Heart right ventricle (tissue), 16 donors: ENCODE results near the gene PTMA. TPM values are rescaled to one million over a fixed set of nuclear protein-coding genes. Genes with fewer than 3 reads are reported as not detected.
"Not testable (repeated sequence)": the region's sequence is repeated elsewhere in the genome, so short reads cannot be mapped to it uniquely, and the experiment has no call there.

Source experiments
- ATAC-seq, 8 donors: fragments of 200-7000 bp; cut with Tn5 transposase; one replicate each; pipeline ENCODE4 v1.9.1; 2020; ENCODE audit warnings: mild to moderate bottlenecking in 8 of 8, moderate library complexity in 8 of 8, moderate number of reproducible peaks in 1 of 8
- DNase-seq, 2 donors: peaks; one replicate each; pipeline ENCODE4 v3.0.0-alpha.2; 2020
- H3K27ac ChIP-seq, 10 donors: fragments of 200-600 bp; sonication (generic) in 2 of 10; one replicate each; pipeline versions ENCODE4 v1.5.0 to v1.8.0; 2020 to 2022; ENCODE audit warnings: mild to moderate bottlenecking in 3 of 10
- H3K27me3 ChIP-seq, 7 donors: fragments of 200-600 bp; one replicate each; pipeline ENCODE4 v1.8.0; 2021 to 2022; ENCODE audit warnings: mild to moderate bottlenecking in 2 of 7
- H3K36me3 ChIP-seq, 9 donors: fragments of 200-600 bp; sonication (generic) in 1 of 9; one replicate each; pipeline versions ENCODE4 v1.5.0 to v1.8.0; 2020 to 2022; ENCODE audit warnings: mild to moderate bottlenecking in 2 of 9
- H3K4me1 ChIP-seq, 9 donors: fragments of 200-600 bp; sonication (generic) in 1 of 9; one replicate each; pipeline versions ENCODE4 v1.5.0 to v1.8.0; 2020 to 2022; ENCODE audit warnings: mild to moderate bottlenecking in 4 of 9
- H3K4me3 ChIP-seq, 10 donors: fragments of 200-600 bp; sonication (generic) in 2 of 10; one replicate each; pipeline versions ENCODE4 v1.5.0 to v1.8.0; 2020 to 2022; ENCODE audit warnings: mild to moderate bottlenecking in 7 of 10, moderate library complexity in 2 of 10
- H3K9me3 ChIP-seq, 11 donors: fragments of 200-600 bp in 10 of 11; sonication (generic) in 2 of 11; one replicate each; pipeline versions ENCODE4 v1.5.0 to v1.8.0; 2013 to 2022; ENCODE audit warnings: mild to moderate bottlenecking in 2 of 11, control low read depth in 1 of 11, moderate library complexity in 1 of 11
- WGBS, 2 donors: extraction: QIAGEN DNeasy Blood & Tissue Kit; methylation state at CpG; one replicate each; pipeline ENCODE4 v1.1.7; 2013; ENCODE audit warnings: inconsistent platforms in 1 of 2; 5-methylcytosine and 5-hydroxymethylcytosine counted together
- intact Hi-C, 10 donors: fragments of 100-400 bp; cut with DNase I; formaldehyde crosslinking; loops; one replicate each; pipeline versions ENCODE4 v1.11.1 to v1.14.2; 2022
- polyA plus RNA-seq, 2 donors: library from polyadenylated mRNA; stranded (reverse); fragments of 200-250 nt; gene quantifications; one replicate each; pipeline ENCODE4 v1.2.3, GENCODE V29; 2013
- total RNA-seq, 10 donors: library from RNA; stranded (reverse); fragmentation: NEBNext Ultra II Directional in 3 of 10; extraction: Animal tissue kit (Norgen Biotek cat#: 25700) in 3 of 10; gene quantifications; one replicate each; pipeline versions ENCODE4 v1.2.1 to v1.2.4, GENCODE V29; 2021 to 2023
- TF ChIP-seq, protein P1 (sequence below), 9 donors: fragments of 200-600 bp; sonication (generic) in 2 of 9; IDR thresholded peaks; one replicate each; pipeline versions ENCODE4 v1.5.0 to v1.8.0; 2021 to 2022; ENCODE audit warnings: antibody characterized with exemption in 9 of 9, mild to moderate bottlenecking in 5 of 9, moderate library complexity in 1 of 9
- donor health status: Arrhythmogenic right ventricular cardiomyopathy.
- donor health status: ischemic (EF 13 %, LVEDD 7.1; RV severe dilation, severe dysfunction).
- donor health status: healthy with polysubstance abuse.
- donor health status: DM: no; HTN: yes; CAD: no.
- donor health status: DM: no; HTN: no; CAD: no.
- donor health status: ischemic (EF 25% LVEDD 6.9; RV normal size, moderate dysfunction).
- donor health status: ischemic (EF 25% LVEDD 5.7; RV mildly dilated, moderate dysfunction).
- donor health status: healthy.
- donor health status: DM: yes; HTN: yes; CAD: no.
- donor health status: Ischemic cardiomyopathy.
- donor health status: ischemic (EF 35%, LVEDD 5.7; RV mildly dilated, moderate dysfunction).
- donor health status: nonischemic (EF 11% LVEDD 7.7; RV severe dilation, severe dysfunction).
- donor health status: DM: yes; HTN: yes; CAD: no.
- donor health status: PGD.
- donor health status: ischemic (EF 29% LVEDD 5.4; RV normal size, mild dysfunction).
- donor health status: nonischemic (EF 23%, LVEDD 6.1; RV moderate dilation, normal function).

PTMA gene
- total and polyA plus RNA-seq, 12 donors = 133 to 626 (median 181) TPM

DNA sequence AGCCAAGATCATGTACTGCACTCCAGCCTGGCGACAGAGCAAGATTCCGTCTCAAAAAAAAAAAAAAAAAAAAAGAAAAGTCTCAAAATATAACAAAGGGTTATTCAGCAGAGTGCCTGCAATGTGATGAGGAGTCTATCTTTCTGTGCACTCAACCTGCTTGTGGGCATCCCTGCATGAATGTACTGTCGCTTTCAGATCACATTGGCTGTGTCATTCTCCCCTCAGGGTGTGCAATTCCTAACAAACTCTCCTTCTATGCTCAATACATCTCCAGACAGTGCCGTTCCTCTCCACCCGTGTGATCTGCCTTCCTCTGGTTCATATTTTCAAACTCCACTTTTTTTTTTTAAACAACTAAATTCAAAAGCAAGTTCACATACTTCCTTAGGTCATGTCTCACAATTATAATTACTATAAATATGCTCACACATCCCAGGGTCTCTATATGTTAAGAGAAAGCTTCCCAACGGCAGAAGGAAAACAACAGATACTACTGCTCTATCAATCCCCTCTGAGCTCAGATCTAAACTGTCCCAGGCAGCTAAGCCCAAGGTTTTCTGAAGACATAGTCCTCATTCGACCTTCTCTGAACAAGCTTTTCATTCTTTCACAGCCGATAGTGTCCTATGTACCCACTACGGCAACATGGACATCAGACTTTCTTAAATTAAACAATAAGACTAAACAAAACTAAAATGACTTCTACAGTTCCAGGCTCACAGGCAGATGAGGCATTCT, 35.2 kb downstream of the PTMA start:
- 64 to 72% methylated on average over 9 of the region's 9 CpGs for WGBS, 2 donors
- intact Hi-C loops = no loop called here
- Histone ChIP-seq H3K9me3 (no peaks in the 10 kb centered on the region), H3K36me3 (peaks cover 0 to 11% (median 0%) of the 10 kb centered on the region in 9 donors), H3K4me3 (no peak overlapping the region), H3K27ac (no peak overlapping the region), H3K27me3 (no peaks in the 10 kb centered on the region), H3K4me1 (no peaks in the 10 kb centered on the region)
- TF ChIP-seq, protein P1, sequence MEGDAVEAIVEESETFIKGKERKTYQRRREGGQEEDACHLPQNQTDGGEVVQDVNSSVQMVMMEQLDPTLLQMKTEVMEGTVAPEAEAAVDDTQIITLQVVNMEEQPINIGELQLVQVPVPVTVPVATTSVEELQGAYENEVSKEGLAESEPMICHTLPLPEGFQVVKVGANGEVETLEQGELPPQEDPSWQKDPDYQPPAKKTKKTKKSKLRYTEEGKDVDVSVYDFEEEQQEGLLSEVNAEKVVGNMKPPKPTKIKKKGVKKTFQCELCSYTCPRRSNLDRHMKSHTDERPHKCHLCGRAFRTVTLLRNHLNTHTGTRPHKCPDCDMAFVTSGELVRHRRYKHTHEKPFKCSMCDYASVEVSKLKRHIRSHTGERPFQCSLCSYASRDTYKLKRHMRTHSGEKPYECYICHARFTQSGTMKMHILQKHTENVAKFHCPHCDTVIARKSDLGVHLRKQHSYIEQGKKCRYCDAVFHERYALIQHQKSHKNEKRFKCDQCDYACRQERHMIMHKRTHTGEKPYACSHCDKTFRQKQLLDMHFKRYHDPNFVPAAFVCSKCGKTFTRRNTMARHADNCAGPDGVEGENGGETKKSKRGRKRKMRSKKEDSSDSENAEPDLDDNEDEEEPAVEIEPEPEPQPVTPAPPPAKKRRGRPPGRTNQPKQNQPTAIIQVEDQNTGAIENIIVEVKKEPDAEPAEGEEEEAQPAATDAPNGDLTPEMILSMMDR (IDR thresholded peaks at IDR 0.05) = no peak
- no peak for ATAC-seq
- DNase-seq = no peak

DNA sequence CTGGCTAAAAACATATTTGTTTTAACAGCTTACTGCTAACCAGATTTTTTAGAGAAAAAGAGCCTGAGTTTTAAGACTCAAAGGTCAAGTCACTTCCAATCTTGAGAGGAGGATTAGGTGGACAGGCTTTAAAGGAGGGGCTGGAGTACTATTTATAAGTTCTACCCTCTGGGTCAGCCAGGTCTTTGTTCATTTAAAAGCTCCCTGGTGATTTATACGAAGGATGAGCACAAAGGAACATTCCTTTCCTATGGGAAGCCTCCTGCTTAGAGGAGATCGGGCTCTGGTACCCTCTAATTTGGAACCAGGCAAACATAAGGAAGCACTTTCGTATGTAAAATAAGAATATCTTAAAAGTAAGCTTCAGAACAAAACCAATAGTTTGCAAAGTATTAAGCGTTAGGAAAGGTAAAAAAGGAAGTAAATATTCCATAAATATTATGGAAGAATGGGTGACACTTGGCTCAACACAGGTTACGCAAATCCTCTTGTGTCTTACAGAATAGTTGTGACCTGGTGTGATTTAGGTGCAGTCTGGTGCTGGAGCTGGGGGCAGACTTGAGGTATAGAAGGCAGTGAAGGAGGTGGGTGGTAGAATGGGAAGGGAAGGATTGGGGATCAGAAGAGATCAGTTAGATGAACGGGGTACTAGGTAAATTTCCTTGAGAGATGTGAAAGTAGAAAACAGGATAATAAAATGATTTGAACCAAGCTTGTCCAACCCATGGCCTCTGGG, 37.1 kb downstream of the PTMA start:
- WGBS, 2 donors = 79 to 80% methylated on average over 6 of the region's 6 CpGs
- TF ChIP-seq, protein P1 (IDR thresholded peaks at IDR 0.05) = no peak

DNA sequence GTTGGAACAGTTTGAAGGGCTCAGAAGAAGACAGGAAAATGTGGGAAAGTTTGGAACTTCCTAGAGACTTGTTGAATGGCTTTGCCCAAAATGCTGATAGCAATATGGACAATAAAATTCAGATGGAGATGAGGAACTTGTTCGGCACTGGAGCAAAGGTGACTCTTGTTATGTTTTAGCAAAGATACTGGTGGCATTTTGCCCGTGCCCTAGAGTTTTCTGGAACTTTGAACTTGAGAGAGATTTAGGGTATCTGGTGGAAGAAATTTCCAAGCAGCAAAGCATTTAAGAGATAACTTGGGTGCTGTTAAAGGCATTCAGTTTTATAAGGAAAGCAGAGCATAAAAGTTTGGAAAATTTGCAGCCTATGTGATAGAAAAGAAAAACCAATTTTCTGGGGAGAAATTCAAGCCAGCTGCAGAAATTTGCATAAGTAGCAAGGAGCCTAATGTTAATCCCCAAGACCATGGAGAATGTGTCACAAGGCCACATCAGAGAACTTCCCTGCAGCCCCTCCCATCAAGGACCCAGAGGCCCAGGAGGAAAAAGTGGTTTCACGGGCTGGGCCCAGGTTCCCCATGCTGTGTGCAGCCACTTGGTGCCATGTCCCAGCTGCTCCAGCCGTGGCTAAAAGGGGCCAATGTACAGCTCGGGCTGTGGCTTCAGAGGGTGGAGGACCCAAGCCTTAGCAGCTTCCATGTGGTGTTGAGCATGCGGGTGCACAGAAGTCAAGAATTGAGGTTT, 40.0 kb downstream of the PTMA start:
- H3K4me1 ChIP-seq, H3K27ac ChIP-seq, H3K4me3 ChIP-seq, ATAC-seq, H3K27me3 ChIP-seq, H3K36me3 ChIP-seq, DNase-seq, intact Hi-C loops, H3K9me3 ChIP-seq: not testable (repeated sequence)
- WGBS, 2 donors = 92 to 93% methylated on average over 6 of the region's 6 CpGs

More for the DNA sequence above, 37.1 kb downstream of the PTMA start:
- Histone ChIP-seq H3K36me3 (no peaks in the 10 kb centered on the region), H3K27ac (no peak overlapping the region), H3K27me3 (no peaks in the 10 kb centered on the region), H3K4me3 (no peak overlapping the region), H3K9me3 (no peaks in the 10 kb centered on the region), H3K4me1 (no peaks in the 10 kb centered on the region)
- ATAC-seq = no peak
- DNase-seq = no peak
- intact Hi-C loops = no loop called here

DNA sequence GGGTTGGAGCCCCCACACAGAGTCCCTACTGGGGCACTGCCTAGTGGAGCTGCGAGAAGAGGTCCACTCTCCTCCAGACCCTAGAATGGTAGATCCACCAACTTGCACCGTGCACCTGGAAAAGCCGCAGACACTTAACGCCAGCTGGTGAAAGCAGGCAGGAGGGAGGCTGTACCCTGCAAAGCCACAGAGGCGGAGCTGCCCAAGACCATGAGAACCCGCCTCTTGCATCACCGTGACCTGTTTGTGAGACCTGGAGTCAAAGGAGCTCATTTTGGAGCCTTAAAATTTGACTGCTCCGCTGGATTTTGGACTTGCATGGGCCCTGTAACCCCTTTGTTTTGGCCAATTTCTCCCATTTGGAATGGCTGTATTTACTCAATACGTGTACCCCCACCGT, 40.7 kb downstream of the PTMA start:
- H3K4me3 ChIP-seq, H3K36me3 ChIP-seq, H3K27me3 ChIP-seq, ATAC-seq, H3K9me3 ChIP-seq, H3K27ac ChIP-seq, intact Hi-C loops, H3K4me1 ChIP-seq, DNase-seq: not testable (repeated sequence)
- 95 to 96% methylated on average over 10 of the region's 10 CpGs for WGBS, 2 donors

DNA sequence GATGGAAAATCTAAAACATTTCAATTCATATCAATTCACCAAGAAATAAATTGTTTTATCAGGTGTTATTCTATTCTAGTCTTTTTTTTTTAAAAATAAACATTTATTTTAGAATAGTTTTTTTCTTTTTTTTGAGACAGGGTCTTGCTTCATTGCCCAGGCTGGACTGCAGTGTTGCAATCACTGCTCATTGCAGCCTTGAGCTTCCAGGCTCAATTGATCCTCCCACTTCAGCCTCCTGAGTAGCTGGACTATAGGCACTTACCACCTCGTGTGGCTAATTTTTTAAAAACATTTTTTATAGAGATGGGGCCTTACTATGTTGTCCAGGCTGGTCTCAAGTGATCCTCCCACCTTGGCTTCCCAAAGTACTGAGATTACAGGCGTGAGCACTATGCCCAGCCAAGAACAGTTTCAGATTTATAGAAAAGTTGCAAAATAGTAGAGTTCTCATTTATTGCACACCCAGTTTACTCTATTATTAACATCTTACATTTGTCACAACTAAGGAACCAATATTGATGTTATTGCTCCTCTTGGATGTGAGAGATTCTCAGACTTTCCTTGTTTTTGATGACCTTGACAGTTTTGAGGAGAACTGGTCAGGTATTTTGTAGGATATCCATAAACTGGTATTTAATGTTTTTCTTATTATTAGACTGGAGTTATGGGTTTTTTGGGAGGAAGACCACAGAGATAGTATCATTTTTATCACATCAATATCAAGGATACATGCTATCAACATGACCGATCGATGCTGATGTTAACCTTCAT, 42.9 kb downstream of the PTMA start:
- Histone ChIP-seq H3K4me3 (no peak overlapping the region), H3K4me1 (no peaks in the 10 kb centered on the region), H3K27ac (no peak overlapping the region), H3K9me3 (no peaks in the 10 kb centered on the region), H3K36me3 (no peaks in the 10 kb centered on the region), H3K27me3 (no peaks in the 10 kb centered on the region)
- TF ChIP-seq, protein P1 (IDR thresholded peaks at IDR 0.05) = no peak
- intact Hi-C loops = no loop called here
- DNase-seq (no peak), ATAC-seq (no peak)
- 89 to 93% methylated on average over 4 of the region's 4 CpGs for WGBS, 2 donors
